ENCODE measurements around the gene CBR1.

DNA sequence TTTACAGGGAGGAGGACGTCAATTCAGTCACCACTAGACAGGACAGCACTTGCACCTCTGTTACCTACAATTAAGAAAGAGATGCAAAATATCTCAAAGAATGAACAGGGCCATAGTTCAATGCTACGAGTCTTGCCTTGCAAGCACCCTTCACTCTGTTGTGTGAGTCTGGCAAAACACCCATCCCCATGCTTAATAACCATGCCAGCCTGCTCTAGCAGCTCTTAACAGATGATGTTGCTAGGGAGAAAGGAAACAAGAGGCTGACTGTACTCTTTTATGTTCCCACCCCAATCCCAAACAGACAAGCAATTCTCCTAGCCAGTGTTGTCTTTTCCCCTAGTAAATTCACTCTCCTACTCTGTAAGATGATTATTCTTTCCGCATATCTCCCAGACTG is 5.3 kb downstream of the CBR1 start:
- TF ChIP-seq CTCF (conservative IDR thresholded peaks at IDR 0.05; ENCODE audit: low read length), result no peak
- TF ChIP-seq EZH2phosphoT487 (IDR thresholded peaks at IDR 0.05; ENCODE audit: borderline replicate concordance), result no peak

Measured in Loucy (cell line).